OCI-LY7 (cell line): ENCODE measurements around the gene P3H2.

Experiments used
- CTCF ChIP-seq: fragments of 200-600 bp; sonication (generic); conservative IDR thresholded peaks from 2 replicates; pipeline ENCODE4 v1.5.1; 2014; ENCODE audit warnings: mild to moderate bottlenecking, antibody characterized with exemption, low read length, moderate library complexity, mixed read lengths
- EZH2phosphoT487 ChIP-seq: fragments of 200-600 bp; sonication (generic); IDR thresholded peaks from 2 replicates; pipeline ENCODE4 v1.6.1; 2018; ENCODE audit warnings: low read depth, borderline replicate concordance, mild to moderate bottlenecking, mixed run types, antibody characterized with exemption, low read length, moderate library complexity, mixed read lengths

GRCh38 chr3:190084983-190085382, 35.7 kb downstream of the P3H2 start:
- TF ChIP-seq CTCF (no peak), EZH2phosphoT487 (no peak)
